GM21825 (cell line): ENCODE data around the gene TSACC.

ENCODE experiments used
- ATAC-seq: cut with Tn5 transposase; IDR thresholded peaks from one replicate; pipeline ENCODE4 v1.9.1; 2021; ENCODE audit warnings: mild to moderate bottlenecking, moderate library complexity; ENCODE audit not compliant: unreplicated experiment

TSACC gene

DNA sequence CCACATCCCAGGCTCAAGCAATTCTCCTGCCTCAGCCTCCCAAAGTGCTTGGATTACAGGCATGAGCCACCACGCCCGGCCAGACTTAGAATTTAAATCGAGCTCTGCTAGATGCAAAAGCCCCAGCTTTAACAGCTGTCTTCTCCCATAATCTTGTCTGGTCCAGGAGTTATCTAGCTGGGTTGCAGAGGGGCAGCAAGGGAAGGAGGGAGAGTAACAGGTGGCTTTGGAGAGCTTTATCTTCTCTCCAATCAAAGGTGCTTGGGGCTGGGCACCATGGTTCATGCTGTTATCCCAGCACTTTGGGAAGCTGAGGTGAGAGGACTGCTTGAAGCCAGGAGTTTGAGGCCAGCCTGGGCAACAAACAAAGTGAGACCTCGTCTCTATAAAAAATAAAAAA lies 34.5 kb downstream of the TSACC start:
- no peak for ATAC-seq

DNA sequence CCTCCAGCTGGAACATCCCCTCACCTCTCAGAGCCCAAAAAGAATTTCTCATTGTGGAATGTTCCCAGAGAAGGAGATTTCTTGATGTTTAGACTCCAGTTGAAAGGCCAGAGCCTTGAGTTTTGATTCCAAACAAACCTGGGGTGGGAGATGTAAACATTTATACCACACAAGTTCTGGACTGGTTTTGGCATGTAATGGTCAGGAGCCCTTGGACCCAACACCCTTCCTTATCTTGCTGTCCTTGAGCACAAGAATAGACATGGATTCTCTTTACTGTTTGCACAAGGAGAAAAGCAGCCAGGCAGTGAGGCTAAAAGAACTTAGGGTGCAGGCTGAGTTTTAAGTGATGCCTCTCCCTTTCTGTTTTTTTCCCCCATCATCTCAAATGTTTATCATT lies 35.2 kb downstream of the TSACC start:
- ATAC-seq: no peak

DNA sequence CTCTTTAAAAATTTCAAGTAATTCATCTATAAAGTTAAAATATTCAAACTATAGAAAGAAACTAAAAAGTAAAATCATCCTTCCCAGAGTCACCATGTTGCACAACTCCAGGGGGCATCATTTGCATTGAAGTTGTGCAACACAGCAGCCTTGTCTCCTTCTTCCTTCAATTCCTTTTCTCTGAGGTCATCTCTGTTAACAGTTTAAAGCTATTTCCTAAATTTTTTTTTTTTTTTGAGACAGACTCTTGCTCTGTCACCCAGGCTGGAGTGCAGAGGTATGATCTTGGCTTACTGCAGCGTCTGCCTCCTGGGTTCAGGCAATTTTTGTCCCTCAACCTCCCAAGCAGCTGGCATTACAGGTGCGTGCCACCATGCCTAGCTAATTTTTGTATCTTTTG lies 37.8 kb downstream of the TSACC start:
- no peak for ATAC-seq

DNA sequence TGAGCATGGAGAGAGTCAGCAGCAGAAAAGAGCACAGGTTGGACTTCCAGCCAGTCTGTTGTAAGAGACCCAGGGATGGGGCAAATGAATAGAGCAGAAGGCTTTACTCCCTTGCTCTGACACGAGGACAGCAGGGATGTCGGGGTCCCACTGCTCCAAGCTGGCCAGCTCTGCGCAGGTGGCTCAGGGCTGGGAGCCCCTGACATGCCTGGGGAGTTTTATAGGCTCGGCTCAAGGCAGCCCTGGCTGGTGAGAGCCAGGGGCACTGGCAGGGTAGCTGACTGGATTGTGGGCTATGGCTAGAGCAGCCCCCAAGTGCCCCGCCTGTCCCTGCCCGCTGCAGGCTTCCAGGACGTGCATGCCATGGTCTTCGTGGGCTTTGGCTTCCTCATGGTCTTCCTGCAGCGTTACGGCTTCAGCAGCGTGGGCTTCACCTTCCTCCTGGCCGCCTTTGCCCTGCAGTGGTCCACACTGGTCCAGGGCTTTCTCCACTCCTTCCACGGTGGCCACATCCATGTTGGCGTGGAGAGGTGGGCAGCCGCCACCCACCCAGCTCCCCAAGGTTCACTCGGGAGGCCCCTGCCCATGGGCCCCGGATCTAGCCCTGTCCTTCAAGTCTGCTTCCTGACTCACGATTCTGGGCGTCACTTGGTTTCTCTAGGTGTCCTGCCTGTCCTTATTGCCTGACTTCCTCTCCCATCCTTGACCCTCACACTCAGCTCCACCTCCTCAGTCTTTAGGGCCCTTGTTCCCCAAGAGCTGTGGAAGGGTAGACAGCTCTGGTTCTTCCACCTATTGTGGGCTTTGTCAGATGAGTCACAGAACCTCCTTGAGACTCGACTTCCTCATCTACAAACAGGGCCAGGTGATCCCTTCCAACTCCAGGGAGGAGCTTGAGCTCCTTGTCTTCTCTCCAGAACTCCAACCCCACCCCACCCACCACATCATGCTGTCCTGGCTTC lies 38.9 kb downstream of the TSACC start:
- ATAC-seq: no peak

DNA sequence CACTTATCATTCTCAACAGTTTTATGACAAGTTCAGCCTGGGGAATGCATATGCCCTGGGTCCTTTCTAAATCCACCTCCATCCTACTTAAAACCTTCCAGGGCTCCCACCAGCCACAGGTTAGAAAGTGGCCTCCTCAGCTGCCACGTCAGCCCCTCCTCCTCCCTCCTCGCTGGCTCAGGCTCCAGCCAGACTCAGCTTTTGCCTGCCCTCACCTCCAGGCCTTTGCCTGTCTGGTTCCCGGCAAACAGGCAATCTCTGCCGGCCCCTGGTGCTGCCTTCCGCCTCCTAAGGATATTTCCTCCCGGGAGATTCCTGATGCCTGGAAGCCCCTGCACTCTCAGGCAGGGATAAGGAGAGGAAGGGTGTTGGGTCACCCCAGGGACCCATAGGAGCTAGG lies 40.2 kb downstream of the TSACC start:
- no peak for ATAC-seq

DNA sequence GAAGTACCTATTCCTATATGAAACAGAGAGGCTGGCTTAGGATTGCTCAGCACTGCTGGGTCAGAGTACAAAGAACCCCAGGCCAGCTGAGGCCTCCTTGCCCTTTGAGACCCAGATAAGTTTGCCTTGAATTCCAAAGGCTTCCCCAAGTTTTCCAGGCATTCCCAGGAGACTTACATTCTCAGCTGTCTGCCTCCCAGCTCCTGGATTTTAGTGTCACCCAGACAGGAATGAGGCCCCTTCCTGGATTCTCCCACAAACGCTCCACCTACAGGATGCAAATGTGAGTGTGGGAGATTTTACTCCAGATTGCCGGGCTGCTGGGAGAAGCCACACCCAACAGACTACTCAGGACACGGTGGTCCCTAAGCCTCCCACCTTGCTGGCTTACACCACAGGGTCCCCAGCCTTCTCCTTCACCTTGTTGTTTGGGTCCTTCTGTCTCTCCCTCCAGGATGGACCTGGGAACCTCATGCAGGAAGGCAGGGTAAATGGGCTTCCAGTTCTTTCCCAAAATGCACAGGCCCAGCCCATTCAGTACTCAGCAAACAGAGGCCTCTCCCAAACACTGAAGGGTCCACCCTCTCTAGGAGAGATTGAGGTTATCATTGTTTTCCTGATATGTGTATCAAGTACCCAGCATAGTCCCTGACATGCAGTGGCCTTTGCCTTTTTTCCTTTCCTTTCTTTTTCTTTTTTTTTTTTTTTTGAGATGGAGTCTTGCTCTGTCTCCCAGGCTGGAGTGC lies 41.3 kb downstream of the TSACC start:
- ATAC-seq: no peak

DNA sequence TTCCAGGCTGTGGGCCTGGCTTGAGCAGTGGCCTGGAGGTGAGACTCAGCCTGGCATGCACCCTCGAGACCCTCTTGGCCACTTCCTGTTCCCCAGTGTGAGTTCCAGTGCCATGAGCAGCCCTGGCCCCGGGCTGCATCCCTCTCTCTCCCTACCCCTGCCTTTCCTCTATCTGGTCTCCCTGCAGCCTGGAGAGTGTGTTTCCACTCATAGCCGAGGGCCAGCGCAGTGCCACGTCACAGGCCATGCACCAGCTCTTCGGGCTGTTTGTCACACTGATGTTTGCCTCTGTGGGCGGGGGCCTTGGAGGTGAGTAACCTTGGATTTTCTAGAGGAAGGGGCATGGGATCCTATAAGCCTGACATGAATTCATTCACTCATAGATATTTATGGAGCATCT lies 44.2 kb downstream of the TSACC start:
- no peak for ATAC-seq

DNA sequence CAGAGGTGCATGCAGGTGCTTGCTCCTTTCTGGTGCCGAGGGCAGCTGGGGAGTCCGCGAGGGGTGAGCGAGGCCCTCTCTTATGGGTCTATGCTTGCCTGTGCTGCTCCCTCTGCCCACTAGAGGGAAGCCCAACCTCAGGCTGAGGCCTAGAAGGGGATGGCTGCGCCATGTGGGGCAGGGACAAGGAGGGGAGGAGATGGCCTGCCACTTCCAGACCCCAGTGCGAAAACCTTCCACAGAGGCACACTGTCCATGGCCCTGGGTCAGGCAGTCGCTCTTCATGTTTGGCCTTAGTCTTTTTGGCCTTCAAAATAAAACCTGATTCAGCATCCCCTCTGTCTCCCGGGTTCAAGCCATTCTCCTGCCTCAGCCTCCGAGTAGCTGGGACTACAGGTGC lies 44.7 kb downstream of the TSACC start:
- no peak for ATAC-seq

DNA sequence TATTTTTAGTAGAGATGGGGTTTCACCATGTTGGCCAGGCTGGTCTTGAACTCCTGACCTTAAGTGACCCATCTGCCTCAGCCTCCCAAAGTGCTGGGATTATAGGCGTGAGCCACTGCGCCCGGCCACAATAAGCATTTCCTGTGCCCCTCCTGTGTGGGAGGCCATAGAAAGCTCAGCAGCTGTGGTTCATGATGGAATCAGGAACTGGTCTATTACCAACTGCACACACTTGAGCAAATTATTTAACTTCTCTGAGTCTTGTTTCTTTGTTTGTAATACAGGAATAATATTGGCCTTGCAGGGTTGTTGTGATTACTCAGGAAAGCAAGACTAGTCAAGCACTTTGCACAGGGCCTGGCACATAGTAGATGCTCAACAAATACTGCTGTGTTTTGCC lies 45.7 kb downstream of the TSACC start:
- no peak for ATAC-seq

DNA sequence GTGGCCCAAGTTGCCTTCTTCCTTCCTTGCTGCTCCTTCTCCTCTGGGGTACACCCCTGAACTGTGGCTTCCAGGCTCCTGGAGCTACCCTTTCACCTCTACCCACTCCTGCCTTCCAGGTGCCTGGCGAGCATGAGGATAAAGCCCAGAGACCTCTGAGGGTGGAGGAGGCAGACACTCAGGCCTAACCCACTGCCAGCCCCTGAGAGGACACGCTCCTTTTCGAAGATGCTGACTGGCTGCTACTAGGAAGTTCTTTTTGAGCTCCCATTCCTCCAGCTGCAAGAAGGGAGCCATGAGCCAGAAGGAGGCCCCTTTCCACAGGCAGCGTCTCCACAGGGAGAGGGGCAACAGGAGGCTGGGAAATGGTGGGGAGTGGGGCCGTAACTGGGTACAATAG lies 46.3 kb downstream of the TSACC start:
- no peak for ATAC-seq

DNA sequence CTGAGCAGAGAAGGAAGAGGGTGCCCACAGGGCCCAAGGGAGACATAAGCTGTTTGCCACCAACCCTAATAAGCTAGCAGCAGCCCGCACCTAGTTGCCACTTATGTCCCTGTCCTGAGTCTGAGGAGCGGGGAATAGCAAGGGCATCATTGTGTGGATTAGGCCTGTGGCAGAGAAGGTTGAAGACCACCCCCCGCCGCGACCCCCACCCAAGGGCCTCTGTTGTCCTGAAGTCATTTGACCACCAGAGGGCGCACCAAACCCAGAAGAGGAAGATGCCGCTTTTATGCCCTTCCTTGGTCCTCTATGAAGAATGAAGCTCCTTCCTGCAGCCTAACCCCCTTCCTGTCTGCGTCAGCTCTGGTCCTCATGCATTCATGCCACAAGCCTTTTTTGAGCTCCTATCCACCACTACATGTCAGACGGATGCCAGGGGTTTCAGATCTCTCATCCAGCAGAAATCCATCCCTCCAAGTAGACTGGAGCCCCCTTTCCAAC lies 47.3 kb downstream of the TSACC start:
- ATAC-seq: no peak

DNA sequence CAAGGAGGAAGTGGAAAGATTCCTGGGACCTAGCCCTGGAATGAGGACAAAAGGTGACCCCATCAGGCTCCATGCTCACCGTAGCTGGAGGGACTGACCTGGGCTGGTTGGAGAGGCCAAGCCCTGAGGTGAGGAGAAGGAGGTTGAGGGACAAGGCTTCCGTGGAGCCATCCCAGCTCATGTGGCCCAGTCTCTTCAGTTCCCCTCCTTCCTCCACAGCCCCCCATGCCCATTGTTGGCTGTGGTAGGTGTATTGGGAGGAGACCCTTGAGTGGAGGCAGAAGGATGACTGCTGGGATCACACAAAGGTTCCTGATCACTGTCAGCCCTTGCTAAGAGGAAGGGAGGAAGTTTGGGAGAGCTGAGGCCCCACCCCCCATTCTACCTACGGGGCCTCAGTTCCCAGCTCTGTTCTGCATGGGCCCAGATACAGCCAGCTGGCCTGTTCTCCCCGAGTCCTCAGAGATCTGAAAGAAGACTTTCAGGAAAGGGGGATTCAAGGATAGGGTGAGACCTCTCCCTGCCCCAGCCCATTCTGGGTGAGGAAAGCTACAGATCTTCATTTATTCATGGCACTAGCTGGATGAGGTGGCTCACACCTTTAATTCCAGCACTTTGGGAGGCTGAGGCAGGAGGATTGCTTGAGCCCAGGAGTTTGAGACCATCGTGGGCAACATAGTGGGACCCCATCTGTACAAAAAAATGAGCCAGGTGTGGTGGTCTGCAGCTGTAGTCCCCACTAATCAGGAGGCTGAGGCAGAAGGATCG lies 48.0 kb downstream of the TSACC start:
- no peak for ATAC-seq

DNA sequence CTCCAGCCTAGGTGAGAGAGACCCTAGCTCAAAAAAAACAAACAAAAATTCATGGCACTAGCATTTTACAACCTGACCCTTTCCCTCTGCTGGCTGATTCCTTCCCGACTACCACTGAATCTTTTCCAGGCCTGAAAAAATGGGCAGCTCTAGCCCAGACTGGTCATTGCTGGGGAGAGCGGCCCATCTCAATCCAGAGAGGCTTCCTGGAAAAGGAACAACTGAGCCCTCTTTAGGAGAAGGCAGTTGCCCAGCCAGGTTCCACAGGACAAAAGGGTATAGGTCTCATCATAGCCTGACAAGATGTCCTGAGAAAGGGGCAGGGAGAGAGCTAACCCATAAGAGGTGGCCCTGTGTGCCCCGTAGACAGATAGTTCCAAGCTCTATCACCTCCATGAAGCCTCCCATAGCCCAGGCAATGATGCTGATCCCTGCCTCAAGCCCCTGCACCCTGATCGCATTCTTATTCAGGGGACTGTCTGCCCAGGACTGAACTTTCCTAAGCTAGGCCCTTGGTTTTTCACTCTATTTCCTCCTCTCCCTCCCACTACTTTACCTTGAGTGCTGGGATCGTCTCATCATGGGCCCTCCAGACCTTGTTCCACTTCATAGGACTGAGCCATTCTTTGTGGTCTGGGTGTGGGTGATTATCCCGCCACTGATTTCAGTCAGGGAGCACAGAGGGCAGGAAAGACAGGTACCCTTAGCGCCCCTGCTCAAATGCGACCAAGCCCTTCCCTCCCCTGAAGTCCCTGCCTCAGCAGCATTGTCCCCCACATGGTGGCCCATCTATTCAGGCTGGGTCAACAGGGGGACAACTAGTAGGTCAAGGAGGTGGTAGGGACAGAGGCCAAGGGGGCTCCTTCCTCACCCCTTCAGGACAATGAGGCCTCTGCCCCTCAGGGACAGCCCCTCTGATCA lies 48.9 kb downstream of the TSACC start:
- ATAC-seq: no peak

DNA sequence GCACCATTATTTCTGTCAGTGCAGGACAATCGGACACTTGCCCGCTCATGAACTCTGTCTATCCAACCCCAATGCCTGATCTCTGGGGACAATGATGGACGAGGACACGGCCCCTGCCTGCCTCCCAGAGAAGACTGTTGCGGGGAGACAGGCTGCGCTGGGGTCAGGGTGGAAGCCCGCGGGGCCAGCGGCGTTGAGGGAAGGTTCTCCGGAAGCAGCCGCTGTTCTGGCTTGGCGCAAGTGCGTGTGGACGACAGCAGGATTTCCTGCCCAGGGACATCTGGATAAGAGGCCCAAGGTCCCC lies 49.5 kb downstream of the TSACC start:
- no peak for ATAC-seq

DNA sequence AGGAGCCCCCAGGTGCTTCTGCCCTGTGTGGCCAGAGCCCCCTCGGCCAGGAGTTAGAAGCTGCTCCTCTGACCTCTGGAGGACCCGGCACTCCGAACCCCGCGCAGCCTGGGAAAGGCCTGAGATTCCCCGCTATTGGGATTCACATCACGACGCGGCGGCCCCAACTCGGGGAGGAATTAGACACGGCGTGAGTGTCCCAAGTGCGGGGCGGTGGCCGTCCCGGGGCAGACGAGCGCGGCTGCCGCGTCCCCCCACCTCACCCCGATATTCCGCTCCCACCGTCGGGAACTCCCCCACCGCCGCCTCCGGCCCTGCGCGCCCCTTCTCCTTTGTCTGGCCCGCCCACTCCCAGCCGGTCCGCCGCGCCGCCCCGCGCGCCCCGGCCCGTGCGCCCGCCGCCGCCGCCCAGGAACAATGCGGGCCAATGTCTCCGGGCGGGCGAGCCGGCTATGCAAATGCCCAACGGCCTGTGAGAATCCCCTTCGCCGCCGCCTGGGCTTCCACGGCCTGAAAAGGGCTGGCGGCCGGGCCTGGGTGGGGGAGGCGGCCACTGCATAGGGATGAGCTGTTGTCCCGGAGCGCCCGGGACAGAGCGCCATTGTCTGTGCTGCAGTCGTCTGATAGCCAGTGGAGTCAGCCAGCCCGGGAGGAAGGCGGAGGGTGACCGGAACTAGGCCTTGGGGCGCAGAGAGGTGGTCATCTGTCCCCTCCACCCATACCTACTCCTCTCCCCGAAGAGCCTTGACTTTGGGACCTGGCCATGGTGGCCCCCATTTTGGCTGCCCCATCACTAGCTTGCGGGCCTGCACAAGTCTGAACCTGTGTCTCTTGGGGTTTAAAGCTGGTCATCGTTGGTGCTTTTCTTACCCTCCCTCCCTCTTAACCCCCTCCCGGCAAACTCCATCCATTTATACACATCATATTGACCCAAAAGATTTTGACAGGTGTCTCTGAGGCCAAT lies 50.1 kb downstream of the TSACC start:
- no peak for ATAC-seq

DNA sequence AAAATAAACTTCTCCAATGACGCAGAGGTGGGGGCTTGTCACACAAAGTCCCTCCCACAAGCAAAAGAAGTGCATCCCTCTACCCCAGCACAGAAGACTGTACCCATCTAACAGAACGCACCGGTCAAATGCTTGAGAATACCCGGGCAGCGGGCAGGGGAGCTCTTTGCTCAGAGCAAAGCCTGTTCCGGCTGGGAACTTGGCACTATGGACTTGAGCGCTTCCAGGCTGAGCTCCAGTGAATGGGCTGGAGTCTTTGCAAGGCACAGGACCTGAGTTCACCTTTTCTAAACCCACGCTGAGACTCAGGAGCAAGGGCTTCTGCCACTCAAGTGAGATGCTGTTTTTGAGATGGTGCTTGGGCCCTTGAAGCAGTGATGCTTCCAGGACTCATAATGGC lies 51.0 kb downstream of the TSACC start:
- no peak for ATAC-seq

DNA sequence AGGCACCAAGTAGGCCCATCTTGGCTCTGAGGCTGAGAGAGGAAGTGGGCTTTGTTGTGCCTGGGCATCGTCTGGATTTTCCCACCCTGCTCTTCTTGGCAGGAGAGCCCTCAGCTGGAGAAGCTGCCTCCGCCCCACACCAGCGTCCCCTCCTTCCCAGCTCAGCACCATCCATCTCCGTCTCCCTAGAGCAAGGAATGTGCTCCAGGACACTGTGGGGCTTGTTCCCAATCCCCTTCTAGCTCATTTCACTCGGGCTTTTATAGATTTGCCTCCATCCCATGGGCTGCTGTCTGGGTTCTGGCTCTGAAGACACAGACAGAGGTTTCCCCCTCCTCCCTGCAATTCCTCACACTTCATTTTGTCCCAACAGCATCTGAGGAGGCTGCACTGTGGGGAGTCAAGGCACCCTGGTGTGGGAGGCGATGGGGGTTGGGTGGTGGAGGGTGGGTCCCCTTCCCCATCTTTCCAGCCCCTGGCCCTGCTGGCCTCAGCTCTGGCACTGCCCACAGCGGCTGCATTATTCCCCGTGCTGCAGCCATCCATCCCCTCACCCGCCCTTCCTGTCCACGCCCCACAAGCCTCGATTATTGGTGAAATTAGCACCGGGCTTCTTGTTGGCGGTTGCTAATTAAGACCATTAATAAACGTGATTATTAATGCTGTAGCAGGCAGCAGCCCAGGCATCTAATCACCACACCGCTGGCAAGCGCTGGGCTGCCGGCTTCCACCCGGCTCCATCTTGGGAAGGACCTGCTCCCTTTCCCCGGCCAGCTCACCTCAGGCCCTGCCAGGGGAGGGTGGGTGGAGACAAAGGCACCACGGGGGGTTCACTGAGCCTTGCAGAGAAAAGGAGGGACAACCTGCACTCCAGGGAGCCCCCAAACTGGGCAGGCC lies 52.4 kb downstream of the TSACC start:
- no peak for ATAC-seq

DNA sequence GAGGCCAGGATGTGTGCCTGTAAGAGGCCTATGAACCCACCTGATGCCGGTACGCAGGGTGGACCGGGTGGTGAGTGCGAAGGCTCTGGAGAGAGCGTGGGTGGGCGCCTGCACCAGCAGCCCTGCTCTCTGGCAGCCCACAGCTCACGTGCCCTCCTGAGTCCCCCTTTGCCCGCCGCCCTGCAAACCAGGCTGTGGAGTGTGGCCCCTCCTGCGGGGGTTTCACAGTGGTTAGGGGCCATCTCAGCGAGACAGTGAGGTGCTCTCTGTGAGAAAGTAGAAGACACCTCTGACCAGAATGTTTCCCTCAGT lies 53.0 kb downstream of the TSACC start:
- ATAC-seq: no peak
